HEK293 (cell line): ENCODE data around the gene CHST5.
A peak's percentile ranks its signal among the peaks of the same experiment; 100 is the strongest.
"Not testable (repeated sequence)": the region's sequence is repeated elsewhere in the genome, so short reads cannot be mapped to it uniquely, and the experiment has no call there.

Source experiments
- CTCF ChIA-PET: fragments of 350-600 bp; formaldehyde crosslinking; extraction: SDS; loops from one replicate; lab custom pipeline; 2021; ENCODE audit warnings: antibody characterized with exemption; lab: Yijun Ruan, JAX
- POLR2A ChIA-PET: fragments of 300-600 bp; formaldehyde crosslinking; extraction: SDS; loops from one replicate; lab custom pipeline; 2020; ENCODE audit warnings: antibody characterized with exemption, inconsistent platforms; lab: Yijun Ruan, JAX
- H3K27ac ChIP-seq: fragments of 200-500 bp; sonication (Bioruptor generic); 2 replicates; pipeline ENCODE4 v1.5.1; 2014; ENCODE audit warnings: low read depth, low read length, control low read depth, inconsistent platforms; ENCODE audit errors: extremely low read depth
- H3K36me3 ChIP-seq, 2 experiments: fragments of 200-500 bp in 1 of 2; sonication (Bioruptor generic) in 1 of 2; 1 replicate in 1 of 2; 2 replicates in 1 of 2; pipeline ENCODE4 v1.5.1; 2014 to 2017; ENCODE audit warnings: inconsistent platforms in 2 of 2, low read length in 2 of 2; ENCODE audit not compliant: control insufficient read depth in 2 of 2, insufficient read depth in 1 of 2
- H3K4me1 ChIP-seq: fragments of 200-500 bp; sonication (Bioruptor generic); 2 replicates; pipeline ENCODE4 v1.5.1; 2014; ENCODE audit warnings: mild to moderate bottlenecking, low read length, inconsistent platforms; ENCODE audit not compliant: control insufficient read depth, insufficient read depth
- H3K4me3 ChIP-seq: 2 replicates; pipeline ENCODE4 v1.5.1; 2011; ENCODE audit warnings: low read depth, mild to moderate bottlenecking, control low read depth, low read length, moderate library complexity
- H3K9me3 ChIP-seq: fragments of 200-500 bp; sonication (Bioruptor generic); 2 replicates; pipeline ENCODE4 v1.5.1; 2014; ENCODE audit warnings: low read depth, low read length, inconsistent platforms; ENCODE audit not compliant: control insufficient read depth, insufficient read depth
- FEZF1 ChIP-seq: fragments of 450-650 bp; formaldehyde crosslinking; IDR thresholded peaks from 2 replicates; pipeline ENCODE4 v1.5.1; 2016; ENCODE audit warnings: missing biosample characterization, missing genetic modification characterization
- GLIS2 ChIP-seq: fragments of 450-650 bp; formaldehyde crosslinking; IDR thresholded peaks from 2 replicates; pipeline ENCODE4 v1.5.1; 2016; ENCODE audit warnings: missing biosample characterization, missing genetic modification characterization
- HOXC10 ChIP-seq: sonication (generic); formaldehyde crosslinking; IDR thresholded peaks from 2 replicates; pipeline ENCODE4 v1.8.1; 2023; ENCODE audit warnings: mild to moderate bottlenecking, missing genetic modification reagents
- IKZF3 ChIP-seq: fragments of 450-650 bp; IDR thresholded peaks from 2 replicates; pipeline ENCODE4 v1.5.0; 2018; ENCODE audit warnings: missing biosample characterization, mild to moderate bottlenecking, missing genetic modification characterization, moderate library complexity
- OSR2 ChIP-seq: fragments of 450-650 bp; formaldehyde crosslinking; IDR thresholded peaks from 2 replicates; pipeline ENCODE4 v1.5.1; 2016; ENCODE audit warnings: missing biosample characterization, missing genetic modification characterization
- PATZ1 ChIP-seq: fragments of 450-650 bp; formaldehyde crosslinking; IDR thresholded peaks from 2 replicates; pipeline ENCODE4 v1.5.1; 2016; ENCODE audit warnings: missing biosample characterization, missing genetic modification characterization
- PRDM10 ChIP-seq: fragments of 450-650 bp; formaldehyde crosslinking; IDR thresholded peaks from 2 replicates; pipeline ENCODE4 v1.5.1; 2016; ENCODE audit warnings: missing biosample characterization, missing genetic modification characterization
- SCRT1 ChIP-seq: fragments of 450-650 bp; formaldehyde crosslinking; IDR thresholded peaks from 2 replicates; pipeline ENCODE4 v1.5.1; 2016; ENCODE audit warnings: missing biosample characterization, missing genetic modification characterization, borderline replicate concordance
- SP7 ChIP-seq: fragments of 450-650 bp; formaldehyde crosslinking; IDR thresholded peaks from 2 replicates; pipeline ENCODE4 v1.5.1; 2016; ENCODE audit warnings: missing biosample characterization, missing genetic modification characterization
- YY2 ChIP-seq: fragments of 450-650 bp; formaldehyde crosslinking; IDR thresholded peaks from 2 replicates; pipeline ENCODE4 v1.5.1; 2016; ENCODE audit warnings: missing biosample characterization, missing genetic modification characterization
- ZBTB17 ChIP-seq: fragments of 450-650 bp; formaldehyde crosslinking; IDR thresholded peaks from 2 replicates; pipeline ENCODE4 v1.5.1; 2016; ENCODE audit warnings: missing biosample characterization, missing genetic modification characterization
- ZBTB20 ChIP-seq: fragments of 450-650 bp; formaldehyde crosslinking; IDR thresholded peaks from 2 replicates; pipeline ENCODE4 v1.5.1; 2016; ENCODE audit warnings: missing biosample characterization, missing genetic modification characterization
- ZBTB48 ChIP-seq: fragments of 450-650 bp; formaldehyde crosslinking; IDR thresholded peaks from 2 replicates; pipeline ENCODE4 v1.5.1; 2016; ENCODE audit warnings: missing biosample characterization, missing genetic modification characterization
- ZFP3 ChIP-seq: fragments of 450-650 bp; formaldehyde crosslinking; IDR thresholded peaks from 2 replicates; pipeline ENCODE4 v1.5.1; 2016; ENCODE audit warnings: low read depth, missing biosample characterization, missing genetic modification characterization
- ZNF169 ChIP-seq: fragments of 450-650 bp; formaldehyde crosslinking; IDR thresholded peaks from 2 replicates; pipeline ENCODE4 v1.5.1; 2016; ENCODE audit warnings: missing biosample characterization, missing genetic modification characterization
- ZNF223 ChIP-seq: fragments of 450-650 bp; formaldehyde crosslinking; IDR thresholded peaks from 2 replicates; pipeline ENCODE4 v1.5.1; 2016; ENCODE audit warnings: missing biosample characterization, missing genetic modification characterization
- ZNF341 ChIP-seq: fragments of 450-650 bp; formaldehyde crosslinking; IDR thresholded peaks from 2 replicates; pipeline ENCODE4; 2016; ENCODE audit warnings: low read depth, missing biosample characterization, missing genetic modification characterization
- ZNF366 ChIP-seq: fragments of 450-650 bp; formaldehyde crosslinking; conservative IDR thresholded peaks from 2 replicates; pipeline ENCODE4 v1.5.1; 2016; ENCODE audit warnings: missing biosample characterization, missing genetic modification characterization
- ZNF398 ChIP-seq: fragments of 450-650 bp; formaldehyde crosslinking; IDR thresholded peaks from 2 replicates; pipeline ENCODE4 v1.5.1; 2017; ENCODE audit warnings: missing biosample characterization, missing genetic modification characterization
- ZNF48 ChIP-seq: fragments of 450-650 bp; formaldehyde crosslinking; IDR thresholded peaks from 2 replicates; pipeline ENCODE4 v1.5.1; 2016; ENCODE audit warnings: missing biosample characterization, missing genetic modification characterization
- ZNF660 ChIP-seq: fragments of 450-650 bp; IDR thresholded peaks from 2 replicates; pipeline ENCODE4 v1.5.1; 2018; ENCODE audit warnings: missing biosample characterization, mild to moderate bottlenecking, missing genetic modification characterization
- ZXDB ChIP-seq: fragments of 450-650 bp; formaldehyde crosslinking; IDR thresholded peaks from 2 replicates; pipeline ENCODE4 v1.5.1; 2016; ENCODE audit warnings: missing biosample characterization, missing genetic modification characterization
- TF ChIP-seq, protein P1 (sequence below): fragments of 450-650 bp; formaldehyde crosslinking; conservative IDR thresholded peaks from 2 replicates; pipeline ENCODE4 v1.5.1; 2016; ENCODE audit warnings: low read depth, missing biosample characterization, missing genetic modification characterization

CHST5 gene

GRCh38 chr16:75501359-75501758, 34.5 kb downstream of the CHST5 start:
- Histone ChIP-seq H3K36me3 (no peaks in the 10 kb centered on the region), H3K27ac (no peak overlapping the region), H3K4me1 (peaks cover 13% of the 10 kb centered on the region), H3K4me3 (no peak overlapping the region), H3K9me3 (no peaks in the 10 kb centered on the region)
- POLR2A ChIA-PET = no interaction called here
- CTCF ChIA-PET = interaction anchor here (1.2 kb wide), 1 partner anchor 16 kb away, joined by 5 read pairs; no protein-coding TSS in a partner anchor
- no peak for TF ChIP-seq ZBTB17 (tag by site-specific recombination)
- no peak for TF ChIP-seq ZBTB20 (tag by site-specific recombination)
- no peak for TF ChIP-seq ZNF169 (tag by site-specific recombination)
- no peak for TF ChIP-seq FEZF1 (tag by site-specific recombination)
- TF ChIP-seq YY2 (tag by site-specific recombination) = no peak
- no peak for TF ChIP-seq ZNF223 (tag by site-specific recombination)
- no peak for TF ChIP-seq IKZF3 (tag by site-specific recombination)
- TF ChIP-seq ZFP3 (tag by site-specific recombination) = no peak
- no peak for TF ChIP-seq HOXC10 (CRISPR knock-in tag)
- TF ChIP-seq ZBTB48 = no peak
- no peak for TF ChIP-seq ZNF48 (tag by site-specific recombination)
- TF ChIP-seq, all 188 proteins: peak for 0

- H3K27ac ChIP-seq, H3K9me3 ChIP-seq, H3K36me3 ChIP-seq, H3K4me3 ChIP-seq: not testable (repeated sequence)
- POLR2A ChIA-PET = interaction anchor here (0.6 kb wide), 1 partner anchor 11 kb away, joined by 3 read pairs; no protein-coding TSS in a partner anchor
- peaks cover 13% of the 10 kb centered on the region for H3K4me1 ChIP-seq
- CTCF ChIA-PET = interaction anchor here (0.8 to 2.4 kb wide), 3 partner anchors 18 to 299 kb away, joined by 3 to 20 read pairs (median 12); no protein-coding TSS in a partner anchor
- TF ChIP-seq ZNF341 (tag by site-specific recombination) (peak; percentile 55), OSR2 (tag by site-specific recombination) (peak; percentile 72), SP7 (tag by site-specific recombination) (0 out of 2 replicates have a peak, but pooled peaks have one; percentile 29), IKZF3 (tag by site-specific recombination) (0 out of 2 replicates have a peak, but pooled peaks have one; percentile 15), PRDM10 (peak; percentile 54), SCRT1 (tag by site-specific recombination) (0 out of 2 replicates have a peak, but pooled peaks have one; percentile 25), GLIS2 (tag by site-specific recombination) (0 out of 2 replicates have a peak, but pooled peaks have one; percentile 13), ZNF398 (peak; percentile 87), PATZ1 (tag by site-specific recombination) (peak; percentile 82), ZNF366 (peak; percentile 62), ZNF660 (tag by site-specific recombination) (peak; percentile 69; the same call in 1 of the 2 replicates), ZXDB (tag by site-specific recombination) (peak; percentile 62; the same call in 1 of the 2 replicates)
- TF ChIP-seq, protein P1, sequence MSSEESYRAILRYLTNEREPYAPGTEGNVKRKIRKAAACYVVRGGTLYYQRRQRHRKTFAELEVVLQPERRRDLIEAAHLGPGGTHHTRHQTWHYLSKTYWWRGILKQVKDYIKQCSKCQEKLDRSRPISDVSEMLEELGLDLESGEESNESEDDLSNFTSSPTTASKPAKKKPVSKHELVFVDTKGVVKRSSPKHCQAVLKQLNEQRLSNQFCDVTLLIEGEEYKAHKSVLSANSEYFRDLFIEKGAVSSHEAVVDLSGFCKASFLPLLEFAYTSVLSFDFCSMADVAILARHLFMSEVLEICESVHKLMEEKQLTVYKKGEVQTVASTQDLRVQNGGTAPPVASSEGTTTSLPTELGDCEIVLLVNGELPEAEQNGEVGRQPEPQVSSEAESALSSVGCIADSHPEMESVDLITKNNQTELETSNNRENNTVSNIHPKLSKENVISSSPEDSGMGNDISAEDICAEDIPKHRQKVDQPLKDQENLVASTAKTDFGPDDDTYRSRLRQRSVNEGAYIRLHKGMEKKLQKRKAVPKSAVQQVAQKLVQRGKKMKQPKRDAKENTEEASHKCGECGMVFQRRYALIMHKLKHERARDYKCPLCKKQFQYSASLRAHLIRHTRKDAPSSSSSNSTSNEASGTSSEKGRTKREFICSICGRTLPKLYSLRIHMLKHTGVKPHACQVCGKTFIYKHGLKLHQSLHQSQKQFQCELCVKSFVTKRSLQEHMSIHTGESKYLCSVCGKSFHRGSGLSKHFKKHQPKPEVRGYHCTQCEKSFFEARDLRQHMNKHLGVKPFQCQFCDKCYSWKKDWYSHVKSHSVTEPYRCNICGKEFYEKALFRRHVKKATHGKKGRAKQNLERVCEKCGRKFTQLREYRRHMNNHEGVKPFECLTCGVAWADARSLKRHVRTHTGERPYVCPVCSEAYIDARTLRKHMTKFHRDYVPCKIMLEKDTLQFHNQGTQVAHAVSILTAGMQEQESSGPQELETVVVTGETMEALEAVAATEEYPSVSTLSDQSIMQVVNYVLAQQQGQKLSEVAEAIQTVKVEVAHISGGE = peak; percentile 80
These were observed 37.1 kb downstream of the CHST5 start for GRCh38 chr16:75498605-75499322.
